Mucosa of stomach (tissue), 1 donor: ENCODE measurements around the gene CHAT.
"Not testable (repeated sequence)": the region's sequence is repeated elsewhere in the genome, so short reads cannot be mapped to it uniquely, and the experiment has no call there.

Experiments used
- H3K27me3 ChIP-seq: one replicate; pipeline ENCODE4 v1.7.0; 2013; ENCODE audit warnings: mild to moderate bottlenecking, low read length; ENCODE audit not compliant: control insufficient read depth, insufficient read depth
- H3K36me3 ChIP-seq: one replicate; pipeline ENCODE4 v1.7.0; 2013; ENCODE audit warnings: low read length; ENCODE audit not compliant: control insufficient read depth, insufficient read depth
- H3K4me1 ChIP-seq: one replicate; pipeline ENCODE4 v1.7.0; 2013; ENCODE audit warnings: mild to moderate bottlenecking, low read length; ENCODE audit not compliant: control insufficient read depth, insufficient read depth
- H3K4me3 ChIP-seq: one replicate; pipeline ENCODE4 v1.7.0; 2013; ENCODE audit warnings: low read length
- H3K9ac ChIP-seq: one replicate; pipeline ENCODE4 v1.7.0; 2013; ENCODE audit warnings: mild to moderate bottlenecking, low read length, moderate library complexity
- H3K9me3 ChIP-seq: one replicate; pipeline ENCODE4 v1.7.0; 2013; ENCODE audit warnings: mild to moderate bottlenecking, low read length, moderate library complexity; ENCODE audit not compliant: control insufficient read depth
- donor health status: Pancreatic carcinoma.

Gene CHAT

GRCh38 chr10:49667991-49668390, 54.2 kb downstream of the CHAT start:
- Histone ChIP-seq H3K4me3 (no peak overlapping the region), H3K4me1 (no peaks in the 10 kb centered on the region), H3K9ac (no peak overlapping the region), H3K27me3 (no peaks in the 10 kb centered on the region), H3K36me3 (no peaks in the 10 kb centered on the region), H3K9me3 (no peaks in the 10 kb centered on the region)

DNA sequence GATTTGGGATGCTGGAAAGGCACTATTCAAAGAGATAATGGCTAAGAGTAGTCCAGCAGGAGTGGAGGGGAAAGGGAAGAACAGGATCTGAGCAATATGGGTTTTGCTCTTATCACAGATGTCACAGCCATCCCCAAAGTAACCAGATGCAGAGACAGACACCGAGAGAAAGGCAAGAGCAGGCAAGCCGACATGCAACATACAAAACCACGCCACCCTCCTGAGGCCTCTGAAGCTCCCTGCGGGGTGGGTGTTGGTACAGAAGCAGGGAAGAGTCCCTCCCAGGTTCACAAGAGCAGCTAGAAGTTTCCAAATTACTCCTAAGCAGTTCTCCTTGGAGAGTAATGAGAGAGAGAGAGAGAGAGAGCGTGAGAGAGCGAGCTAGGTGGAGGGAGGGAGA, 54.8 kb downstream of the CHAT start:
- Histone ChIP-seq H3K9me3 (no peaks in the 10 kb centered on the region), H3K9ac (no peak overlapping the region), H3K4me1 (no peaks in the 10 kb centered on the region), H3K4me3 (no peak overlapping the region), H3K27me3 (no peaks in the 10 kb centered on the region), H3K36me3 (no peaks in the 10 kb centered on the region)

DNA sequence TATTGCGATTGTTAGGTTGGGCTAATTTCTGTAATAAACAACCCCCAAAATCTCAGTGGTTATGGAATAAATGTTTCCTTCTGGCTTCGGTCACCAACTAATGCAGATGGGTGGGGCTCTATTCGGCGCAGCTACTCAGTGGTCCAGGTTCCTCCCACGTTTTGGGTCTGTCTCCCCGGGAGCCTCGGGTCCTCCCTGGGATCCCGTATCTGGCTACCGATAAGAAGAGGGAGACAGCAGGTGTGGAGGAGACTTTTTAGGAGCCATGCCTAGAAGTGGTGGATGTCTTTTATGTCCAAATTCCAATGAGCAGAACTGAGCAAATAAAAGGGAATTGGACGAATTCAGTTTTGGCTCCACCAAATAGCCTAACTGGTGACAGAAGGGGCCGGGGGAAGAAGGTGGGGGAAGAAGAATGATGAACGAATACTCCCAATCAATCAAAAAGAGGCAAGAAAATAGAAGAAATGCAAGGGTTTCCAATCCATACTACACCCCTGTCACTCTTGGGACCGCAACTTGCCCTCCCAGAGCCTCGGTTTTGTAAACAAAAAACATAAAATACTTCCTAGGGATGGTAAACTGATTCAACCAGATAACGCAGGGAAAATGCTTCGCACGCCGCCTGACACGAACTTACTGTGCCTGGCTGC, 65.1 kb downstream of the CHAT start:
- Histone ChIP-seq H3K9ac (no peak overlapping the region), H3K4me3 (no peak overlapping the region)

GRCh38 chr10:49679480-49679893, 65.7 kb downstream of the CHAT start, which contains the start of gene C10orf53:
Gene C10orf53, plus strand, starts transcription at chr10:49679651. Its CDS starts 47 bp downstream, at chr10:49679698.
- Histone ChIP-seq H3K27me3 (peaks cover 5% of the 10 kb centered on the region), H3K4me1 (no peaks in the 10 kb centered on the region), H3K9me3 (no peaks in the 10 kb centered on the region), H3K4me3 (no peak within 1 kb of the TSS), H3K36me3 (no peaks in the 10 kb centered on the region), H3K9ac (no peak within 1 kb of the TSS)

More for the DNA sequence above, 65.1 kb downstream of the CHAT start:
- no peaks in the 10 kb centered on the region for H3K36me3 ChIP-seq
- no peaks in the 10 kb centered on the region for H3K4me1 ChIP-seq
- H3K27me3 ChIP-seq, result peaks cover 5% of the 10 kb centered on the region
- H3K9me3 ChIP-seq, result no peaks in the 10 kb centered on the region

DNA sequence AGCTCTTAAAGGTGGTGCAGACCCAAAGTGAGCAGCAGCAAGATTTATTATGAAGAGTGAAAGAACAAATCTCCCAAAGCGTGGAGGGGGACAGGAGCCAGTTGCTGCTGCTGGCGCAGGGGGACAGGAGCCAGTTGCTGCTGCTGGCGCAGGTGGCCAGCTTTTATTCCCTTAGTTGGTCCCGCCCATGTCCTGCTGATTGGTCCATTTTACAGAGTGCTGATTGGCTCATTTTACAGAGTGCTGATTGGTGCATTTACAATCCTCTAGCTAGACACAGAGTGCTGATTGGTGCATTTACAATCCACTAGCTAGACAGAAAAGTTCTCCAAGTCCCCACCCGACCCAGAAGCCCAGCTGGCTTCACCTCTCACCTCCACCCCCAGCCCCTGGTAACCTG, 68.6 kb downstream of the CHAT start:
- not testable (repeated sequence) for H3K4me1 ChIP-seq, H3K27me3 ChIP-seq, H3K4me3 ChIP-seq, H3K9me3 ChIP-seq, H3K36me3 ChIP-seq, H3K9ac ChIP-seq

DNA sequence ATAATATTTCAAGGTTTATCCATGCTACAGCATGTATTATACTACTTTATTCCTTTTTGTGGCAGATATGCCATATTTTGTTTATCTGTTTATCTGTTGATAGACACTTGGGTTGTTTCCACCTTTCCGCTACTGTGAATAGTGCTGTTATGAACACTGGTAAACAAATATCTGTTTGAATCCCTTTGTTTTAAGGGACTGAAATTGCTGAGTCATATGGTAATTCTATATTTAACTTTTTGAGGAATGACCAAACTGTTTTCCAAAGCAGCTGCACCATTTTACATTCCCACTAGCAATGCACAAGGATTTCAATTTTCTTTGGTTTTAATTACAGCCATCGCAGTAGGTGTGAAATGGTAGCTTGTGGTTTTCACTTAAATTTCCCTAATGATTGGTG, 69.0 kb downstream of the CHAT start:
- no peak overlapping the region for H3K9ac ChIP-seq
- no peaks in the 10 kb centered on the region for H3K4me1 ChIP-seq
- H3K36me3 ChIP-seq, result no peaks in the 10 kb centered on the region

GRCh38 chr10:49686651-49687050, 72.8 kb downstream of the CHAT start:
- Histone ChIP-seq H3K36me3 (no peaks in the 10 kb centered on the region), H3K4me1 (no peaks in the 10 kb centered on the region), H3K4me3 (no peak overlapping the region), H3K9ac (no peak overlapping the region), H3K9me3 (no peaks in the 10 kb centered on the region), H3K27me3 (peaks cover 26% of the 10 kb centered on the region)

More for the DNA sequence above, 69.0 kb downstream of the CHAT start:
- Histone ChIP-seq H3K9me3 (no peaks in the 10 kb centered on the region), H3K4me3 (no peak overlapping the region), H3K27me3 (peaks cover 5% of the 10 kb centered on the region)

- Histone ChIP-seq H3K9ac (no peak overlapping the region), H3K27me3 (peaks cover 31% of the 10 kb centered on the region), H3K4me3 (no peak overlapping the region)
Observed at GRCh38 chr10:49688261-49688846, 74.5 kb downstream of the CHAT start.

DNA sequence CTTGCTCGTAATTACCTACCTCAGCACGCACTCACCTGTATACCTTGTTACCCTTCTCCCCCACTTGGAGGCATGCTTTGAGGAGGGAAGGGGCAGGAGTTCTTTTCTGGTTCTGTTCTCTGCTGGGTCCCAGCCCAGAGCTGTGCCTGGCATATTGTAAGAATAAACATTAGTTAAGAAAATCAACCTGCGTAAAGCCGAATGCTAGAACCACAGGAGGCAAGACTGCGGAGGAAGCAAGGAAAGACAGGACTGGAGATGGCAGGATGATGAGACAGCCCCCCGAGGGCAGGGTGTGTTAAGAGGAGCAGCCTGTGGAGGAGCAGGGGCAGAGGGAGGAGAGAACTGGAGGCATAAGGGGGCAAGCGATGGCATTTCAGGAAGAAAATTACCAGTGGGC, 75.1 kb downstream of the CHAT start:
- no peak overlapping the region for H3K4me3 ChIP-seq
- no peaks in the 10 kb centered on the region for H3K9me3 ChIP-seq
- no peaks in the 10 kb centered on the region for H3K4me1 ChIP-seq
- peaks cover 31% of the 10 kb centered on the region for H3K27me3 ChIP-seq
- no peak overlapping the region for H3K9ac ChIP-seq
- no peaks in the 10 kb centered on the region for H3K36me3 ChIP-seq

More at GRCh38 chr10:49688261-49688846, 74.5 kb downstream of the CHAT start:
- H3K9me3 ChIP-seq, result no peaks in the 10 kb centered on the region
- no peaks in the 10 kb centered on the region for H3K36me3 ChIP-seq
- H3K4me1 ChIP-seq, result no peaks in the 10 kb centered on the region

- peaks cover 31% of the 10 kb centered on the region for H3K27me3 ChIP-seq
- no peaks in the 10 kb centered on the region for H3K9me3 ChIP-seq
- H3K4me1 ChIP-seq, result no peaks in the 10 kb centered on the region
- H3K4me3 ChIP-seq, result no peak overlapping the region
- no peaks in the 10 kb centered on the region for H3K36me3 ChIP-seq
- H3K9ac ChIP-seq, result no peak overlapping the region
Observed at GRCh38 chr10:49689882-49690510, 76.2 kb downstream of the CHAT start.

- Histone ChIP-seq H3K4me3 (no peak overlapping the region), H3K27me3 (peaks cover 31% of the 10 kb centered on the region), H3K36me3 (no peaks in the 10 kb centered on the region), H3K4me1 (no peaks in the 10 kb centered on the region), H3K9ac (no peak overlapping the region), H3K9me3 (no peaks in the 10 kb centered on the region)
Observed at GRCh38 chr10:49690698-49691356, 77.0 kb downstream of the CHAT start.

DNA sequence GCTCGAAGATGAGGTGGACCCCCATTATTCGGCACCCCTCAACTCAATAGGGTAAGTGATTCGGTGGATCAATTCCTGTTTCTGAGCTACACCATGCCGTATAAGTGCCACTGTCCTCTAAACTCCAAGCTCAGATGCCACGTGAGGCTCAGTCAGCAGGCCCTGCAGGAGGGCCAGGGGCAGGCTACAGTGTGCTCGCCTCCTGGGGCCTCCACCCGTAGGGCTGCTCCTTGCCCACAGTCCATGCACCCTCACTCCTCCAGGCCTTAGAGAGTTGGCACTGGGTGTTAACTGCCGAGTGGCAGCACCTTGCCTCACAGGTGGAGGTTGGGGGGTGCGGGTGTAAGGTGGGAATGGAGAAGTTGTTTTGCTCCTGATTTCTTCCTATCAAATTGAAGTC, 77.8 kb downstream of the CHAT start:
- H3K4me3 ChIP-seq, result no peak overlapping the region
- H3K9me3 ChIP-seq, result no peaks in the 10 kb centered on the region

More for the DNA sequence above, 77.8 kb downstream of the CHAT start:
- Histone ChIP-seq H3K4me1 (no peaks in the 10 kb centered on the region), H3K9ac (no peak overlapping the region), H3K27me3 (peaks cover 31% of the 10 kb centered on the region), H3K36me3 (no peaks in the 10 kb centered on the region)
